Spleen (tissue), 11 donors: ENCODE measurements around the gene CXCL1. TPM values are rescaled to one million over a fixed set of nuclear protein-coding genes. Genes with fewer than 3 reads are reported as not detected.
"Not testable (repeated sequence)": the region's sequence is repeated elsewhere in the genome, so short reads cannot be mapped to it uniquely, and the experiment has no call there.

ENCODE experiments used
- DNase-seq: peaks from one replicate; pipeline ENCODE4 v3.0.0-alpha.2; 2020
- H3K27ac ChIP-seq, 8 donors: fragments of 200-600 bp; sonication (generic) in 7 of 8; 1 replicate in 4 of 8; 2 replicates in 4 of 8; pipeline versions ENCODE4 v1.5.0 to v1.8.0; 2016 to 2021; ENCODE audit warnings: inconsistent platforms in 4 of 8, mild to moderate bottlenecking in 4 of 8, moderate library complexity in 1 of 8
- H3K27me3 ChIP-seq, 7 donors: fragments of 200-600 bp; sonication (generic) in 6 of 7; replicated peaks in 1 of 7; 1 replicate in 4 of 7; 2 replicates in 3 of 7; pipeline versions ENCODE4 v1.5.0 to v1.8.0; 2016 to 2021; ENCODE audit warnings: inconsistent platforms in 3 of 7, mild to moderate bottlenecking in 1 of 7
- H3K36me3 ChIP-seq, 6 donors: fragments of 200-600 bp; sonication (generic) in 5 of 6; 1 replicate in 4 of 6; 2 replicates in 2 of 6; pipeline versions ENCODE4 v1.5.0 to v1.8.0; 2016 to 2021; ENCODE audit warnings: inconsistent platforms in 2 of 6
- H3K4me1 ChIP-seq, 6 donors: fragments of 200-600 bp; sonication (generic) in 5 of 6; 1 replicate in 3 of 6; 2 replicates in 3 of 6; pipeline versions ENCODE4 v1.5.0 to v1.8.0; 2016 to 2021; ENCODE audit warnings: inconsistent platforms in 3 of 6
- H3K4me3 ChIP-seq, 8 donors: fragments of 200-600 bp; sonication (generic) in 7 of 8; 1 replicate in 4 of 8; 2 replicates in 4 of 8; pipeline versions ENCODE4 v1.5.0 to v1.8.0; 2016 to 2021; ENCODE audit warnings: inconsistent platforms in 4 of 8, mild to moderate bottlenecking in 4 of 8, moderate library complexity in 2 of 8
- H3K9me3 ChIP-seq, 8 donors: fragments of 200-600 bp; sonication (generic) in 7 of 8; 1 replicate in 4 of 8; 2 replicates in 4 of 8; pipeline versions ENCODE4 v1.5.0 to v1.8.0; 2016 to 2021; ENCODE audit warnings: inconsistent platforms in 4 of 8
- POLR2A ChIP-seq, 3 donors: fragments of 450-650 bp; IDR thresholded peaks; one replicate each; pipeline ENCODE4 v1.5.1; 2017; ENCODE audit warnings: antibody characterized with exemption in 3 of 3, mild to moderate bottlenecking in 1 of 3
- POLR2AphosphoS5 ChIP-seq, 3 donors: sonication (generic); formaldehyde crosslinking; IDR thresholded peaks; one replicate each; pipeline ENCODE4 v1.5.1; 2017; ENCODE audit warnings: antibody characterized with exemption in 3 of 3
- WGBS, 5 donors: extraction: QIAGEN DNeasy Blood & Tissue Kit in 3 of 5; methylation state at CpG; one replicate each; pipeline versions ENCODE4 v1.1.5 to v1.1.7; 2013 to 2018; 5-methylcytosine and 5-hydroxymethylcytosine counted together
- intact Hi-C: fragments of 100-400 bp; cut with DNase I; formaldehyde crosslinking; loops from one replicate; pipeline ENCODE4 v1.15.0; 2023; ENCODE audit warnings: low total_unique reads
- polyA plus RNA-seq, 3 donors: library from polyadenylated mRNA; stranded (reverse); fragments of 200-250 nt; gene quantifications; one replicate each; pipeline ENCODE4 v1.2.1, GENCODE V29; 2013
- total RNA-seq, 7 donors: library from RNA; depleted of rRNA in 3 of 7; stranded (reverse); fragments of >200 nt in 3 of 7; fragmentation: NEBNext Ultra II Directional in 4 of 7; extraction: Animal tissue kit (Norgen Biotek cat#: 25700) in 4 of 7; gene quantifications; one replicate each; pipeline versions ENCODE4 v1.1.0 to v1.2.1, GENCODE V29; 2016 to 2021
- TF ChIP-seq, protein P1 (sequence below), 11 experiments: fragments of 200-600 bp in 7 of 11; fragments of 450-650 bp in 4 of 11; sonication (generic) in 4 of 11; IDR thresholded peaks in 8 of 11; conservative IDR thresholded peaks in 3 of 11; 1 replicate in 7 of 11; 2 replicates in 4 of 11; pipeline versions ENCODE4 v1.4.0 to v1.8.0; 2016 to 2021; ENCODE audit warnings: antibody characterized with exemption in 11 of 11, inconsistent platforms in 4 of 11, mild to moderate bottlenecking in 1 of 11
- donor health status: healthy with polysubstance abuse.
- donor health status: DM: no; HTN: no; CAD: no; lungs with moderate emphysema.
- donor health status: DM: no; HTN: no; CAD: no.
- donor health status: Bipolar disorder and iron deficiency.
- donor health status: healthy.
- donor health status: DM: no; HTN: no; CAD: no.
- donor health status: DM: yes; HTN: yes; CAD: no.

CXCL1 gene
- total and polyA plus RNA-seq, 10 donors: 40.9 to 208 (median 154) TPM

DNA sequence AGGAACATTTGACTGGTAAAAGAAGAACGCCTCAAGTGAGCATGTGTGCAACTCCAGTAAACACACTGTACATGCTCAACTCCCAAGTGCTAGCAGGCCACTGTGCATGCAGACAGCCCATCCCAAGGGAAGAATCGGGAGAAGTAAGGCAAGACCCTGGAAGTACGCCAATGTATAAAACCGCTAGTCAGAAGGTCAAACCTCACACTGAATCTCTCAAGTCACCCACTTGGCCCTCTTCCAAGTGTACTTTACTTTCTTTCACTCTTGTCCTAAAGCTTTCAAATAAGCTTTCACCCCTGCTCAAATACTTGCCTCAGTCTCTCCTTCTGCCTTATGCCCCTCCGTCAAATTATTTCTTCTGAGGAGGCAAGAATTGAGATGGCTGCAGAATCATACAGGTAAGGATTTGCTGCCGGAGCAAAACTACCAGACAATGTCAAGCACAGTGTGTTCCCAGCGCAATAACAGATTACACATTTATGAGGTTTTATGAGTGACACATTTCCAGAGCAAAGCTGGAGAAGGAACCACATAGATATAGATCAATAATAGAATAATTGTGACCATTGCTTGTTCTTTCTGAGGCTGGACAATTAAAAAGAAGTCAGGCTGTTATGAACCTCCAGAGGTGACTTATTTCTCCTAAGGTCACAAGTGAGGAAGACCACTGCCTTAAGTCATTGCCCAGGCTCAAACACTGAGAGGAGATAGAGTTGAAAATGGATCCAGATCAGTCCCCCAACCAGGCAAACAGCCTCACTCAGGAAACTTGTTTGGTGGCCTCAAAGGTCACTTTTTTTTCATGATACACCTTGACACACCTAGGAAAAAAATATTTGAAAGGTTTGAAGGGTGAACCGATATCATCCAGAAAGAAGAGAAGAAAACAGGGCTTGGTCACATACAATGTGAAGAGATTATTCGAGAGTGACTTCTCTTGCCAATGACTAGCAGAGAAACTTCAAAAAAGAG lies 26.3 kb downstream of the CXCL1 start:
- Histone ChIP-seq H3K27ac (peak overlapping the region in 2 of 8 donors; percentile 38 to 55), H3K4me1 (peaks cover 0 to 10% (median 0%) of the 10 kb centered on the region in 6 donors), H3K27me3 (no peaks in the 10 kb centered on the region), H3K36me3 (no peaks in the 10 kb centered on the region), H3K4me3 (no peak overlapping the region), H3K9me3 (no peaks in the 10 kb centered on the region)
- no peak for DNase-seq
- intact Hi-C loops: no loop called here
- 65 to 78% (median 69%) methylated on average over 9 of the region's 9 CpGs for WGBS, 5 donors
- TF ChIP-seq POLR2A (IDR thresholded peaks at IDR 0.05) (no peak), POLR2AphosphoS5 (IDR thresholded peaks at IDR 0.05) (no peak)
- TF ChIP-seq, protein P1, sequence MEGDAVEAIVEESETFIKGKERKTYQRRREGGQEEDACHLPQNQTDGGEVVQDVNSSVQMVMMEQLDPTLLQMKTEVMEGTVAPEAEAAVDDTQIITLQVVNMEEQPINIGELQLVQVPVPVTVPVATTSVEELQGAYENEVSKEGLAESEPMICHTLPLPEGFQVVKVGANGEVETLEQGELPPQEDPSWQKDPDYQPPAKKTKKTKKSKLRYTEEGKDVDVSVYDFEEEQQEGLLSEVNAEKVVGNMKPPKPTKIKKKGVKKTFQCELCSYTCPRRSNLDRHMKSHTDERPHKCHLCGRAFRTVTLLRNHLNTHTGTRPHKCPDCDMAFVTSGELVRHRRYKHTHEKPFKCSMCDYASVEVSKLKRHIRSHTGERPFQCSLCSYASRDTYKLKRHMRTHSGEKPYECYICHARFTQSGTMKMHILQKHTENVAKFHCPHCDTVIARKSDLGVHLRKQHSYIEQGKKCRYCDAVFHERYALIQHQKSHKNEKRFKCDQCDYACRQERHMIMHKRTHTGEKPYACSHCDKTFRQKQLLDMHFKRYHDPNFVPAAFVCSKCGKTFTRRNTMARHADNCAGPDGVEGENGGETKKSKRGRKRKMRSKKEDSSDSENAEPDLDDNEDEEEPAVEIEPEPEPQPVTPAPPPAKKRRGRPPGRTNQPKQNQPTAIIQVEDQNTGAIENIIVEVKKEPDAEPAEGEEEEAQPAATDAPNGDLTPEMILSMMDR (IDR thresholded peaks at IDR 0.05 in 8 of 11, conservative IDR thresholded peaks at IDR 0.05 in 3 of 11): no peak

DNA sequence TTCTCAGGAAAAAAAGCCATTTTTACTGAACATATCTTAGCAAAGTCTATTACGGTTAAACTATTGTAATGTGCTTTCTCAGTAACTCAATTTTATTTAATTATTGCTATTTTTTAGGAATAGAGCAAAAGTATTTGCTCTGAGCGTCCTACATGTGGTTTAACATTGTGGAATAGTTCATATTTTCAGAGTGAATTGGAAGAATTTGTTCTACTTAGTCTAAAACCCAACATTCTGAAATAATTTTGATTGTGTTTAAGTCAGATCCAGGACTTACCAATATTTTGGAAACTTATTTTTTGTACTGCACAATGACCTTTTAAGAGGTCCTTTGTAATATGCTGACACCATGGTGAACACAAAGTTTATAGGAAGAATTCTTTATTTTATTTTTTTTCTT lies 27.2 kb downstream of the CXCL1 start:
- TF ChIP-seq POLR2A (IDR thresholded peaks at IDR 0.05): no peak
- TF ChIP-seq POLR2AphosphoS5 (IDR thresholded peaks at IDR 0.05): no peak
- TF ChIP-seq, protein P1 (IDR thresholded peaks at IDR 0.05 in 8 of 11, conservative IDR thresholded peaks at IDR 0.05 in 3 of 11): no peak
- no peak for DNase-seq
- intact Hi-C loops: no loop called here
- Histone ChIP-seq H3K36me3 (no peaks in the 10 kb centered on the region), H3K27ac (peak overlapping the region in 1 of 8 donors; percentile 28), H3K9me3 (no peaks in the 10 kb centered on the region), H3K4me1 (peaks cover 0 to 10% (median 0%) of the 10 kb centered on the region in 6 donors), H3K27me3 (no peaks in the 10 kb centered on the region), H3K4me3 (no peak overlapping the region)
- 81 to 92% (median 90%) methylated on average over 2 of the region's 2 CpGs for WGBS, 5 donors

DNA sequence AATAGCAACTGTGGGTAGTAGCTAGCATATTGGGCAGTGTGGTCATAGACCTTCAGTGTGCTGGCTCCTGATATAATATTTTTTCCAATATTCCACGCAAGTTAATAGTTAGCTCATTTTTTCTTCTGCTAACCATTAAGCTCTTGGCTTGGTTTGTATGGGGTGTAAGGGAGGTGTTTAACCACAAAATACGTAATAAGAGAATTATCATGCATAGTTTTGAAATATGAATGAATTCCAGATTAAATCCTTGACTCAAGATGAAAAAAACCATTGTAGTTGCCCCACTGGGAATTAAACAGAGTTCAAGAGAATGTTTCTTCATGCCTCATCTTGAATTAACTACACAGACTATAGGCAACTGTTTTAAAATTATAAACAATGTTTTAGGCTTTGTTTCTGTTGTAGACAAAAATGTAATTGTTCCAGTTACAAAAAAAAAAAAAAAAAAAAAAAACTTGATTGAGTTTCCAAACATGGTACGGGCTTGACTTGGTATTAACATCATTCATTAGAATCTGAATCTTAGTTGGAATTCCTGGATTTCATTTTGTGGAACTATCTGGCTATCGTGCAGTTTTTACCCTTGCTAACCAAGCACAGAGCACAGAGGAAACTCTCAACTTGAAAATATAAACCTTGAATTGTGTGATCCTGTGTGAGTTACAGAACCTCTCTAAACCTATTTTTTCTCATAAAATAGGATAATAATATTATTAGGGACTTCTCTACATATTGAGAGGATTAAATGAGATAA lies 28.4 kb downstream of the CXCL1 start:
- Histone ChIP-seq H3K27me3 (no peaks in the 10 kb centered on the region), H3K27ac (peak overlapping the region in 1 of 8 donors; percentile 28), H3K9me3 (no peaks in the 10 kb centered on the region), H3K4me3 (no peak overlapping the region), H3K36me3 (no peaks in the 10 kb centered on the region), H3K4me1 (peaks cover 0 to 1% (median 0%) of the 10 kb centered on the region in 6 donors)
- DNase-seq: no peak
- intact Hi-C loops: no loop called here
- TF ChIP-seq, protein P1 (IDR thresholded peaks at IDR 0.05 in 8 of 11, conservative IDR thresholded peaks at IDR 0.05 in 3 of 11): no peak
- TF ChIP-seq POLR2AphosphoS5 (IDR thresholded peaks at IDR 0.05) (no peak), POLR2A (IDR thresholded peaks at IDR 0.05) (no peak)
- 66 to 86% (median 74%) methylated on average over 4 of the region's 4 CpGs for WGBS, 5 donors

DNA sequence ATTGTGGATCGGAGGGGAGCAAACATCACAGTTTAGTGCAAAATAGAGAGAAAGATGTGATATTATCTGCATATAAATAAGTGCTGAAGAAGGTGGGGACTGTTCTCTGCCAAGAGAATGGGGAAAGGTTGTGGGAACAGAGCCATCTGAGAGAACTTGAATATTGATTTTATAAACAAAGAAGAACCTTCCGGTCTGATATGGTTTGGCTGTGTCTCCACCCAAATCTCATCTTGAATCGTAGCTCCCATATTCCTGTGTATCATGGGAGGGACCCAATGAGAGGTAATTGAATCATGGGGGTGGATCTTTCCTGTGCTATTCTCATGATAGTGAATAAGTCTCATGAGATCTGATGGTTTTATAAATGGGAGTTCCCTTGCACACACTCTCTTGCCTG lies 30.1 kb downstream of the CXCL1 start:
- WGBS, 5 donors: 84 to 92% (median 89%) methylated on average over 3 of the region's 3 CpGs

More for the DNA sequence above, 30.1 kb downstream of the CXCL1 start:
- H3K9me3 ChIP-seq, H3K4me3 ChIP-seq, DNase-seq, H3K36me3 ChIP-seq, H3K27ac ChIP-seq, H3K27me3 ChIP-seq, H3K4me1 ChIP-seq, intact Hi-C loops: not testable (repeated sequence)
